Left cardiac atrium (tissue), 4 donors: ENCODE data around the gene KIAA1671. TPM values are rescaled to one million over a fixed set of nuclear protein-coding genes. Genes with fewer than 3 reads are reported as not detected.

Source experiments
- ATAC-seq, 2 donors: fragments of 200-7000 bp; cut with Tn5 transposase; one replicate each; pipeline ENCODE4 v1.9.1; 2020; ENCODE audit warnings: mild to moderate bottlenecking in 2 of 2, moderate library complexity in 2 of 2
- DNase-seq: peaks from one replicate; pipeline ENCODE4 v3.0.0-alpha.2; 2020
- intact Hi-C, 2 donors: fragments of 100-400 bp; cut with DNase I; formaldehyde crosslinking; loops; one replicate each; pipeline versions ENCODE4 v1.14.1 to v1.15.1; 2022 to 2023
- total RNA-seq, 2 donors: library from RNA; stranded (reverse); fragmentation: NEBNext Ultra II Directional; extraction: Animal tissue kit (Norgen Biotek cat#: 25700); gene quantifications; one replicate each; pipeline ENCODE4 v1.2.1, GENCODE V29; 2021
- donor health status: DM: no; HTN: yes; CAD: no.
- donor health status: DM: no; HTN: yes; CAD: no; lungs with severe emphysema.
- donor health status: DM: yes; HTN: yes; CAD: no.
- donor health status: Dilated cardiomyopathy.

KIAA1671 gene
- total RNA-seq, 2 donors from 2014 or later: 18.2 to 20.7 TPM

GRCh38 chr22:25143156-25144076, 190.9 kb downstream of the KIAA1671 start:
- intact Hi-C loops: no loop called here
- no peak for DNase-seq
- no peak for ATAC-seq

DNA sequence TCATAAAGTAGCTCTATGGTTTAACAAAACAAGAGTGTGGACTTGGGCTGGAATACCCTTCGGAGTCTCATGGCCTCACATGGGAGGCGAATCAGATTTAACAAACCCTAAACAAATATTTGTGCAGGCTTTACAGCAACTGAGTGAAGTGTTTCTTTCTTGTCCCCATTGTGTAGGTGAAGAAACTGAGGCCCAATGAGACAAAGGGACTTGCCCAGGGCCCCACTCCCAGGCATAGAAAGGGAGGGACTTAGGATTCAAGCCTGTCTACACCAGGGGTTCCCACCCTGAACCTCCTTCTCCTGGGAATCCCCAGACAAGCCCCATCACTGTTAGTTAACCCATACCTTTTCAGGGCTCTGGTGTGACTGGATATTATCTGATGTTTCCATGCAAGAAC, 192.0 kb downstream of the KIAA1671 start:
- ATAC-seq (no peak), DNase-seq (no peak)
- intact Hi-C loops: no loop called here

GRCh38 chr22:25146307-25146706, 193.8 kb downstream of the KIAA1671 start:
- intact Hi-C loops: no loop called here
- no peak for DNase-seq

GRCh38 chr22:25146906-25147641, 194.6 kb downstream of the KIAA1671 start:
- intact Hi-C loops: no loop called here
- DNase-seq: no peak
- ATAC-seq: no peak

More at GRCh38 chr22:25146307-25146706, 193.8 kb downstream of the KIAA1671 start:
- ATAC-seq: no peak

GRCh38 chr22:25147642-25147928, 195.1 kb downstream of the KIAA1671 start:
- no peak for ATAC-seq
- intact Hi-C loops: no loop called here
- no peak for DNase-seq

GRCh38 chr22:25148149-25148691, 195.7 kb downstream of the KIAA1671 start:
- peak; percentile 42 for DNase-seq
- intact Hi-C loops: no loop called here

DNA sequence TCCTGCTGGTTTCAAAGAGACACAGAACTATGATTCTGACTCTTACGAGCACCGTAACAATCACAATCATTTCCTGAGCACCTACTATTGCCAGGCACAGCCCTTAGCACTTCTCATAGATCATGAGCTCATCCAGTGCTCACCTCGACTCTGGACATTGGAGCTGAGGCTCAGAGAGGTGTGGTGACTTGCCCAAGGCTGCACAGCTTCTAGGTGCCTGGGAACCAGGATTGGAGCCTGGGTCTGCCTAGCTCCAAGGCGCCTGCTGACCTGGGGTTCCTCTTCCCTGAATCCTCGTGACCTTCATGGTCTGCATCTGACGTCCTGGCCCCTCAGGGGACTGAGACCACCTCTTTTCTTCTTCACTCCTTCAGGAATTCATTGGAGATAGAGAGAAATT, 196.5 kb downstream of the KIAA1671 start:
- intact Hi-C loops: no loop called here
- no peak for DNase-seq
- no peak for ATAC-seq

More at GRCh38 chr22:25148149-25148691, 195.7 kb downstream of the KIAA1671 start:
- peak; percentile 77 to 83 for ATAC-seq

GRCh38 chr22:25153961-25154666, 201.6 kb downstream of the KIAA1671 start:
- ATAC-seq (peak; percentile 94), DNase-seq (peak; percentile 78)
- intact Hi-C loops: no loop called here

- intact Hi-C loops: no loop called here
- ATAC-seq: no peak
- DNase-seq: no peak
Measured at GRCh38 chr22:25154667-25154999, 202.1 kb downstream of the KIAA1671 start.

DNA sequence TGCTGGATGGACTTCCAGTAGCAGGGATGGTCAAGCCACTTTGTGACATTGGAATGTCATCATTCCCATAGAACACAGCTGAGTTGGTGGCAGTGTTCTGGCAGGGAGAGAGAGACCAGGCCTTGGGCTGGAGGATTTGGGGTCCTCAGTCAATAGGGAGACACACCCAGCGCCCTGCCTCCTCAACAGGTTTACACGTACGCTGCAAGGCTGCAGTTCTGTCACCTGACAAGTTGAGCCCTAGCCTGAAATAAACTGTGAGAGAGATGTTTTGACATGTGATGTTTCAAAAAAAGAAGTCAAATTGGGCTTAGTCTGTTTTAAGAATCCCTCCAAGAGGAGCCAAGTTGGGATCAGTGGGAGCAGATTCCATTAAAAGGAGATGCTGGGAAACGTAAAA, 204.2 kb downstream of the KIAA1671 start:
- ATAC-seq: no peak
- no peak for DNase-seq
- intact Hi-C loops: no loop called here

DNA sequence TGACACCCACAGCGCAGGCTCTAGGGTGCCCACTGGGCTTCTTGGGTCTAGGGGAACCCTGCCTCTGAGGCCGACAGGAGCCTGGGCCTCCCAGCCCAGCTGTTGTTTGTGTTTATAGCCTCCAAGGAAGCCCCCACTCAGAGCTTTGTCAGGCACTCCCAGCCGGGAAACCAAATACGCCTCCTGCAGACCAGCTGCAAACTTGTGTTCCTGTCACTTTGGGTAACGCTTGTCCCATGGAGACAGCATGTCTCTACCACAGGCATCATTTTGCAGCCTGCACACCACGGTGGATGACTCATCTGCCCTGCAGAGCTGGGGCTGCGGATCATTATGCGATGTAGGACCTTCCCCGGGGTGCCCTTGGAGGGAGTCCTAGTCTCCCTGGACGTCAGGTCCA, 206.5 kb downstream of the KIAA1671 start:
- DNase-seq: no peak
- intact Hi-C loops: no loop called here
- ATAC-seq: peak; percentile 31 to 62

DNA sequence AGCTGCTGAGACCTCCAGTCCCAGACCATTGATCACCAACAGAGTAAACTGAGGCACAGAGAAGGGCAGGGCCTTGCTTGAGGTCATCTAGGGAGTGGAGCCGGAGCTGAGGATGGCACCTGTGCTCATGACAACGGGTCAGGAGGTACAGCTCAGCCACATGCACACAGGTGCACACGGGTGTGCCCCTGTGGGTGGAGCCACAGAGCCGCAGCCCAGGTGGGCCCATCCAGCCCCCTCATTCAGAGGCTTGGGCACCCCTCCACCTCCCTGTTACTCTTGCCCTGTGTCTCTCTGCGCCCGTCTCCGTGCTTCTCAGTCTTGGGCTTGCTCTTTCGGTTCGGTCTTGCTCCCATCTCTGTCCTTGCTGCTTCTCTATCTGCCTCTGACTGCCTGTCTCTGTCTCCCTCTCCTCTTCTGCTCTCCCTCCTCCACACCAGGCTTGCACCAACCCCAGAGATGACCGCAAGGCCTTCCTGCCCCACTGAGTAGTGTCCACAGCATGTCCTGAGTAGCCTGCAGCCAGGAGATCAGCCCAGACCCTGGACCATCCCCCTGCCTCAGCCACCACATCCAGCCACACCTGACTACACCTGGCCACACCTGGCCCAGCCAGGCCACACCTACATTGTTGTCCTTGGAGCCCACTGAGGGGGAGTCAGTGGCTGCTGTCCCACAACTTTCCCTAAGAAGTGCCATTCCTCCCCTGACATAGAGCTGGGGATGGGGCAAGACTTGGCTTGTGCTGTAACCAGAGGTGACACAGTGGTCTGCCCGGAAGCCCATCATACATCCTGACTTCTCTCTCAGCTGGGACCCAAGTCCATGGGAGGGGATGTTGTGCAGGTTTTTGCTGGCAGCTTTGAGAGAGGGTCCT, 207.8 kb downstream of the KIAA1671 start:
- ATAC-seq: no peak
- no peak for DNase-seq
- intact Hi-C loops: no loop called here

DNA sequence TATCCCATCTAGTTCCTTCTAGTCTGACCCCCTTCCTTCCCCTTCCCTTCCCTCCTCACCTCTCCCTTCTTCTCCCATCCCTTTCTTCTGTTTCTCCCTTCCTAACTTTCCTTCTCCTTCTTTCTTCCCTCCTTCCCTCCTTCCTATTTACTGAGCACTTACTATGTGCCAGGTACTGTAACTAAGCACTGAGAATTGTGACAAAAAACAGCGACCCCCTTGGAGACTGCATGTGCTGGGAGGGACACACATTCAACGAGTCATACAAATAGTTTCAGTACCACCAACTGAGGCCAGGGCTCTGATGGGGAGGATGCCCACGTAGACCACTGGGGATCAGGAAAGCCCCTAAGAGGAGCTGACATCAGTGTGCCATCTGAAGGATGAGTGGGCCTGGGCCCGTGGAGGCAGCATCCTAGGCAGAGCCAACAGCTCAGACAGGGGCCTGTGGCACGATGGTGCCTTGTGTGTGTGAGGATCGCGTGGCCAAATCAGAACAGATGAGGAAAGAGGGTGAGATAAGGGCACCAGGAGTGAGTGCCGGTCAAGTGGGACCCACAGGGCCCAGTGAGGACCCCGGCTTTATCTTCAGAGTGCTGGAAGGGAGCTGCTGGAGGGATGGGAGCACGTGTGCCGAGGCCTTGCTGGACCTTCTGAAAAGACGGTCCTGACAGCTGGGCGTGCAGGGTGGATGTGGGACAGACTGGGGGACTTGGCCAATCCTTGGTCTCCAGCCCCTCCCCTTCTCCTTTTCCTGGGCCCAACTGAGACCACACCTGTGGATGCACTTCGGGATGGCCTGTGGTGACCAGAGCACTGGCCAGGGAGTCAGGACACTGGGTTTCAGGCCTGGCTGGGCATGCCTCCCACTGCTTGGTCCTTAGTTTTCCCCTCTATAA, 208.8 kb downstream of the KIAA1671 start:
- ATAC-seq (no peak), DNase-seq (no peak)
- intact Hi-C loops: no loop called here

DNA sequence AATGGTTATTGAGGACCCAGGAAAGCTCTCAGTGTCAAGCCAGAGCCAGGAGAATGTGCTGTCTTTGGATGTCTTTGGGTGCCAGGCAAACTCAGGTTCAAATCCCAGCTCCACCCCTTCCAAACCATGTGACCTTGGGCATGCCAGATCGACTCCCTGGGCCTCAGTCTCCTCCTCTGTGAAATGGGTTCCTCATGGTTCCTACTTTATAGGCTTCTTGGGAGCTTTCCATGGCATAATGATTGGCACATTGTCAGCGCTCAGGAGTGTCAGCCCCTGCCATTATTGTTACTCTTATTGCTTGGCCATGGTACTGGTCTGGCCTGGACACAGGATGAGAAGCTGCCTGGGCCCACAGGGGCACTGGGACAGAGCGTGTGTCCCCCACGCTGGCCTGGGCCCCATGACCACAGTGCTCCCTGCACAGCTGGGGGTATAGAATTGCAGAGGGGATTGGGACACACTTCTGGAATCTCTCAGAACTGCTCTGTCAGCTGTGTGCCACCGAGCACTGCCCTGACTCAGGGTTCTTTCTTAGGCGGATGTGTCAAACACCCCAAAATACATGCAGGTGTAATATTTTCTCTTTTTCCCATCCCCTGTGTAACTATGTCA, 209.5 kb downstream of the KIAA1671 start:
- no peak for DNase-seq
- intact Hi-C loops: no loop called here
- no peak for ATAC-seq

GRCh38 chr22:25162561-25162960, 210.0 kb downstream of the KIAA1671 start:
- intact Hi-C loops: no loop called here
- DNase-seq (no peak), ATAC-seq (no peak)

GRCh38 chr22:25165785-25166184, 213.3 kb downstream of the KIAA1671 start:
- ATAC-seq (no peak), DNase-seq (no peak)
- intact Hi-C loops: no loop called here

DNA sequence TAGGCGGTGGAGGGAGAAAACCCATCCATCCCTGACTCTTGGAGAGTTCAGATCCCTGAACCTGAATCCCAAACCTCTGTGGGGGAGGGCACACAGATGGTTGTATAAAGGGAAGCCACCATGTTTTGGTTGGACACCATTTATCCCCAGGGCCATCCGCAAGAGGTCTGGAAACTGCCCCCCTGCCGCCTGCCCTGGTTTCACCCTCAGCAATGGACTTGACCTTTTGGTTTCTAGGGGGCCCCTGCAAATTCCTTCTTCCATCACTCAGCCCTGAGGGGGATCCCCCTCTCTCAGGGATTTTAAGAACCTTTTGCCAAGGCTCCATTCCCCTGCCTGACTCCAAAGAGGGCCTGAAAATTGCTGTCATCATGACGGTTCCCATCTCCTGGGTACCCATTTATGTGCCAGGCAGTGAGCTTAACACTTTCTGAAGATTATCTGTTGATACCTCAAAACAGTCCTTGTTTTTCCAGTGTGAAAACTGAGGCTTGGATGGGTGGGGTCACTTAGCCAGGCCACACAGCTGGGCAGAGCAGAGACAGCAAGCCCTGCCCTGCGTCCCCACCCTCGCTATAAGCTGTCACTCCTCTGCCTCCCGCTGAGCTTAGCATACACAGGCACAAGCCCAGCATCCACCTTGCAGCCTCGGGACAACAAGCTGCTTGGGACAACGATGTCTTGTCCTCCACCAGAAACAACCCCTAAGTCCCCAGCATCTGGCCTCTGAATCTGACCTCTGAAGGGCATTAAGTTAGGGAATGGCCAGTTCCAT, 213.9 kb downstream of the KIAA1671 start:
- no peak for DNase-seq
- ATAC-seq: no peak
- intact Hi-C loops: no loop called here
